Measurements from ENCODE around the gene CIZ1. TPM values are rescaled to one million over a fixed set of nuclear protein-coding genes. Genes with fewer than 3 reads are reported as not detected.

The CIZ1 gene
- total and polyA plus RNA-seq, 2 experiments from 2014 or later, result 48.5 to 73.1 TPM

DNA sequence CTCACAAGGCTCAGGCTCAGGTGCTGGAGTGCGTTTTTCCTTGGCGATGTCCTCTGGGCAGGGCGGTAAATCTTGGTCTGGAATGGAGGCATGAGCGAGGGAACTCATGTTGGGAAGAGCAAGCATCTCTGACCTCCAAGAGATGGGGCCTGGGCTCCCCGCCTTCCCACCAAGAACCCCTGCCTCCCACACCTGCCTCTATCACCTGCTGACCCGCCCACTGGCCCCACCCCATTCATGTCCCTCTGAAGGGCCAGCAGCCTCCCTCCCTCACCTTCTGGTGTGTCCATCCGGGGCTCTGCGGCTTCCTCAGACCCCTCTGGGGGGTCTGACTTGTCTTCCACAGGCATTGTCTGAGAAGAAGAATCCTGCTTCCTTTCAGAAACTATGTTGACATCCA lies 10.9 kb downstream of the CIZ1 start:
- H3K4me1 ChIP-seq (ENCODE audit: insufficient read depth), result no peaks in the 10 kb centered on the region
- H3F3A ChIP-seq (ENCODE audit: insufficient read depth), result peaks cover 7% of the 10 kb centered on the region; the same call in 1 of the 2 replicates
- in situ Hi-C loops (cut with MboI), result no loop called here
- H3K36me3 ChIP-seq (ENCODE audit: low read depth), result peaks cover 30% of the 10 kb centered on the region
- no peaks in the 10 kb centered on the region for H3K9me2 ChIP-seq (ENCODE audit: insufficient read depth)
- 99 to 100% methylated on average over 6 to 8 of the region's 8 CpGs for WGBS, 2 experiments (ENCODE audit: low coverage in 1 of 2, low lambda C conversion rate in 2 of 2, missing lambda C conversion rate in 2 of 2)
- H3K79me2 ChIP-seq (ENCODE audit: insufficient read depth), result no peaks in the 10 kb centered on the region
- no peaks in the 10 kb centered on the region for H3K27me3 ChIP-seq (replicated peaks; ENCODE audit: insufficient read depth)
- H2AFZ ChIP-seq, result no peak overlapping the region
- H3K4me3 ChIP-seq, result no peak overlapping the region
- H3K4me2 ChIP-seq (ENCODE audit: unreplicated experiment), result no peak overlapping the region
- H3K9me3 ChIP-seq (ENCODE audit: low read depth), result no peaks in the 10 kb centered on the region
- TF ChIP-seq EZH2phosphoT487 (IDR thresholded peaks at IDR 0.05; ENCODE audit: insufficient read depth, low read depth) (no peak), EZH2 (IDR thresholded peaks at IDR 0.05; ENCODE audit: insufficient read depth, poor library complexity, severe bottlenecking) (no peak)
- H4K20me1 ChIP-seq (ENCODE audit: insufficient read depth), result no peaks in the 10 kb centered on the region
- no peak overlapping the region for H3K27ac ChIP-seq
- no peak for DNase-seq
- H3K9ac ChIP-seq, result no peak overlapping the region

DNA sequence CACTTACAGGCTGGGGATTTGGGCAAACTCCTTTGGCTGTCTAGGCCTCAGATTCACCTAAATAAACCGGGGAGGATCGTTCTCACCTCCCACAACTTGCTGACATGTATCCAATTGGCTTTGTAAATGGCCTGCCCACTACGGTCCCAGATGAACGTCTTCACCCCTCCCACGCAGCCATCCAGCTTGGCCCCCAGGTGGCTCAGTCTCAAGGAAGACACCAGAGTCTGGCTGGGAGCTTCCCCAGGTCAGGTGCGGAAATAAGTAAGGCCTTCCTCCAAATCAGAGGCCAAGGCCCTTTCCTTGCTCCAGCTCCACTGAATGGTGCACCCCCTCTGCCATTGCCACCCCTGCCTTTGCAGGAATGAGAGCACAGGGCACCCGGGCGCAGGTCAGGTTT lies 11.4 kb downstream of the CIZ1 start:
- Histone ChIP-seq H3K27ac (no peak overlapping the region), H3K9me3 (ENCODE audit: low read depth) (no peaks in the 10 kb centered on the region), H3K9ac (no peak overlapping the region), H3K4me2 (ENCODE audit: unreplicated experiment) (no peak overlapping the region), H3K4me1 (ENCODE audit: insufficient read depth) (no peaks in the 10 kb centered on the region), H4K20me1 (ENCODE audit: insufficient read depth) (no peaks in the 10 kb centered on the region), H3K9me2 (ENCODE audit: insufficient read depth) (no peaks in the 10 kb centered on the region), H3K79me2 (ENCODE audit: insufficient read depth) (no peaks in the 10 kb centered on the region), H3K27me3 (replicated peaks; ENCODE audit: insufficient read depth) (no peaks in the 10 kb centered on the region), H3K4me3 (no peak overlapping the region), H3K36me3 (ENCODE audit: low read depth) (peaks cover 30% of the 10 kb centered on the region), H2AFZ (no peak overlapping the region), H3F3A (ENCODE audit: insufficient read depth) (peaks cover 7% of the 10 kb centered on the region; the same call in 1 of the 2 replicates)
- in situ Hi-C loops (cut with MboI), result no loop called here
- TF ChIP-seq EZH2phosphoT487 (IDR thresholded peaks at IDR 0.05; ENCODE audit: insufficient read depth, low read depth) (no peak), EZH2 (IDR thresholded peaks at IDR 0.05; ENCODE audit: insufficient read depth, poor library complexity, severe bottlenecking) (no peak)
- 88 to 93% methylated on average over 8 of the region's 8 CpGs for WGBS, 2 experiments (ENCODE audit: low coverage in 1 of 2, low lambda C conversion rate in 2 of 2, missing lambda C conversion rate in 2 of 2)
- no peak for DNase-seq

DNA sequence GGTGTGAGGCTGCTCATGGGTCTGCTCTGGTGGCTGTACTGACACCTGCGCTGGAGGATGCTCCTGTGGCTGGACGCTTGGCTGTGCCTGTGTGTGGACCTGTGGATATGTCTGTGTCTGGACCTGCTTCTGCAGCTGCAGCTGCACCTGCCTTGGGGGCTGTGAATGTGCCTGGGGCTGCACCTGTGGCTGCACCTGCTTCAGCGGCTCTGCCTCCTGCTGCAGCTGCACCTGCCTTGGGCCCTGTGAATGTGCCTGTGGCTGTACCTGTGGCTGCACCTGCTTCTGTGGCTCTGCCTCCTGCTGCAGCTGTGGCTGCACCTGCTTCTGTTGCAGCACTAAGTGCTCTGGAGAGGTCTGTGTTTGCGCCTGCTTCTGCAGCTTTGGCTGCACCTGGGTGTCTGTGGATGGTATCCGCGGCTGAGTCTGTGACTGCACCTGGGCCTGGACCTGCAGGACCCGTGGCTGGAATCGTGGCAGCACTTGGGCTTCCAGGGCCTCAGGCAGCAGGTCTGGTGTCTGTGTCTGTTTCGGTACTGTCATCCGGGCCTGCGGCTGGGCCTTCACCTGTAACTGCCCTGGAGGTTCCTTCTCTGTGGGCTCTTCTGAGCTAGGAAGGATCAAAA lies 12.5 kb downstream of the CIZ1 start:
- Histone ChIP-seq H2AFZ (no peak overlapping the region), H3K79me2 (ENCODE audit: insufficient read depth) (no peaks in the 10 kb centered on the region), H3K27me3 (replicated peaks; ENCODE audit: insufficient read depth) (no peaks in the 10 kb centered on the region), H3F3A (ENCODE audit: insufficient read depth) (peaks cover 2% of the 10 kb centered on the region; the same call in 1 of the 2 replicates), H3K4me1 (ENCODE audit: insufficient read depth) (no peaks in the 10 kb centered on the region), H3K27ac (no peak overlapping the region), H3K4me3 (no peak overlapping the region), H3K36me3 (ENCODE audit: low read depth) (peaks cover 29% of the 10 kb centered on the region), H3K9me3 (ENCODE audit: low read depth) (no peaks in the 10 kb centered on the region), H4K20me1 (ENCODE audit: insufficient read depth) (no peaks in the 10 kb centered on the region), H3K9ac (no peak overlapping the region), H3K4me2 (ENCODE audit: unreplicated experiment) (no peak overlapping the region), H3K9me2 (ENCODE audit: insufficient read depth) (no peaks in the 10 kb centered on the region)
- WGBS, 2 experiments (ENCODE audit: low coverage in 1 of 2, low lambda C conversion rate in 2 of 2, missing lambda C conversion rate in 2 of 2), result 95 to 97% methylated on average over 11 of the region's 11 CpGs
- no peak for TF ChIP-seq EZH2 (IDR thresholded peaks at IDR 0.05; ENCODE audit: insufficient read depth, poor library complexity, severe bottlenecking)
- no peak for TF ChIP-seq EZH2phosphoT487 (IDR thresholded peaks at IDR 0.05; ENCODE audit: insufficient read depth, low read depth)
- in situ Hi-C loops (cut with MboI), result no loop called here
- DNase-seq, result no peak

DNA sequence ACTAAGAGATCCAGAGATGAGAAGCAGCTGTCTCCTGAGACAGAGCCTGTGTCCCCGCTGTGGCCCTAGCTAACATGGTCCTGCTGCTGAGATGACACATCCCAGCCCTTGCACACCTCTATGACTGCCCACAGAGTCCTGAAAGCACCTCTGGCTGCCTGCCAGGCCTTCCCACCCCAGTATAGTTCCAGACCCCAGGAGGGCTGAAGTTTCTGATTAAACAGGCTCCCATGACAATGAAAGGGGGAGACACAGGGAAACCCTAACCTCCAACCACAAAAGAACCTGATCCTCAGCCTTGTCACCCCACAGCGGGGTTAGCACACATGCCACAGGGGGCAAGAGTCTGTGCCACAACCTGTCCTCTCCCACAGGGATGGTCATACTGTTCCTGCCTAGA lies 15.6 kb downstream of the CIZ1 start:
- H2AFZ ChIP-seq, result no peak overlapping the region
- in situ Hi-C loops (cut with MboI), result no loop called here
- H3K79me2 ChIP-seq (ENCODE audit: insufficient read depth), result peaks cover 4% of the 10 kb centered on the region; the same call in 1 of the 2 replicates
- peaks cover 23% of the 10 kb centered on the region for H3K36me3 ChIP-seq (ENCODE audit: low read depth)
- TF ChIP-seq EZH2 (IDR thresholded peaks at IDR 0.05; ENCODE audit: insufficient read depth, poor library complexity, severe bottlenecking) (no peak), EZH2phosphoT487 (IDR thresholded peaks at IDR 0.05; ENCODE audit: insufficient read depth, low read depth) (no peak)
- DNase-seq, result no peak
- H3K4me2 ChIP-seq (ENCODE audit: unreplicated experiment), result no peak overlapping the region
- no peaks in the 10 kb centered on the region for H3K27me3 ChIP-seq (replicated peaks; ENCODE audit: insufficient read depth)
- 92 to 98% methylated on average over 2 of the region's 2 CpGs for WGBS, 2 experiments (ENCODE audit: low coverage in 1 of 2, low lambda C conversion rate in 2 of 2, missing lambda C conversion rate in 2 of 2)
- H3F3A ChIP-seq (ENCODE audit: insufficient read depth), result no peaks in the 10 kb centered on the region
- no peaks in the 10 kb centered on the region for H3K9me3 ChIP-seq (ENCODE audit: low read depth)
- H3K4me1 ChIP-seq (ENCODE audit: insufficient read depth), result no peaks in the 10 kb centered on the region
- H4K20me1 ChIP-seq (ENCODE audit: insufficient read depth), result no peaks in the 10 kb centered on the region
- no peak overlapping the region for H3K4me3 ChIP-seq
- no peaks in the 10 kb centered on the region for H3K9me2 ChIP-seq (ENCODE audit: insufficient read depth)
- no peak overlapping the region for H3K27ac ChIP-seq
- no peak overlapping the region for H3K9ac ChIP-seq
